ENCODE data around the gene NUDT22.

The NUDT22 gene

DNA sequence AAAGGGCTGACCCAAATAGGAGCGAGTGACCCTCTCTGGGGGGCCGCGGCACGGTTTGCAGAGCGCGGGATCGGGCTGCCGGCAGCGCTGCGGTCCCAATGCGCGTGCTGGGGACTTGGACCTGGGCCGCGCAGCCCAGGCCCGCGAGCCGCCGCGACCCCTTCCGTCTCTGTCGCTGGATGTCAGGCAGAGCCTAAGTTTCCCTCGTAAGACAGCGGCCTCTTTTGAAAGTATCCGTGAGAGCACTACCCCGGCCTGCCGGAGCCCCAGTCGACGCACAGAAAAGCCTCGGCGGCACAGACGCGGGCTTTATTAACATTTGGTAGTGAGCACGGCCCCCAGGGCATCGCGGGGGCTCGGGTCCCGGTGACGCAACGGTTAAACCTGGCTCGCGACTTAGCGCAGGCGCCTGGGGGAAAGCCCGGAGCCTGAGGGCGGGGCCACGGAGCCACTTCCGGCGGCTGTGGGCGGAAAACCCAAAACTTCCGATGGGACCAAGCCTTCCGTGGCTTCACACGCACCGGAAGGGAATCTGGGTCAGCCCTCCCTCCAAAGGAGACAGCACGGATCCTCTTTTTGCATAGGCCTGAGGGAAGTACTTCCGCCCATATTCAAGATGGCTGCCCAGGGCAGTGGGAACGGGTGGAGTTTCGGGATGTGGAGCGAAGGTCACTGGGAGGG is 43.6 kb downstream of the NUDT22 start:
- Histone ChIP-seq H3K4me3 (ENCODE audit: insufficient read depth, low read length, poor library complexity, severe bottlenecking) (peak overlapping the region; percentile 87), H3K9ac (ENCODE audit: low read length) (peak overlapping the region; percentile 92), H4K20me1 (ENCODE audit: low read depth, low read length) (no peaks in the 10 kb centered on the region), H3F3A (ENCODE audit: insufficient read depth) (peaks cover 15% of the 10 kb centered on the region; the same call in 1 of the 2 replicates), H3K9me3 (ENCODE audit: insufficient read depth, low read length) (no peaks in the 10 kb centered on the region), H3K27me3 (ENCODE audit: low read length) (no peaks in the 10 kb centered on the region), H3K79me2 (ENCODE audit: insufficient read depth, low read length) (0 out of 2 replicates have a peak, but pooled peaks cover 6% of the 10 kb centered on the region), H3K27ac (ENCODE audit: low read depth, low read length) (peak overlapping the region; percentile 88), H3K4me2 (ENCODE audit: low read depth, low read length, poor library complexity, severe bottlenecking) (peak overlapping the region; percentile 91), H2AFZ (ENCODE audit: low read depth, low read length, severe bottlenecking) (peak overlapping the region; percentile 52), H3K9me2 (replicated peaks; ENCODE audit: insufficient read depth, low read length) (no peaks in the 10 kb centered on the region), H3K36me3 (ENCODE audit: low read length) (no peaks in the 10 kb centered on the region)
- no peak for TF ChIP-seq EZH2phosphoT487 (conservative IDR thresholded peaks at IDR 0.05; ENCODE audit: low read length)
- TF ChIP-seq, protein P1, sequence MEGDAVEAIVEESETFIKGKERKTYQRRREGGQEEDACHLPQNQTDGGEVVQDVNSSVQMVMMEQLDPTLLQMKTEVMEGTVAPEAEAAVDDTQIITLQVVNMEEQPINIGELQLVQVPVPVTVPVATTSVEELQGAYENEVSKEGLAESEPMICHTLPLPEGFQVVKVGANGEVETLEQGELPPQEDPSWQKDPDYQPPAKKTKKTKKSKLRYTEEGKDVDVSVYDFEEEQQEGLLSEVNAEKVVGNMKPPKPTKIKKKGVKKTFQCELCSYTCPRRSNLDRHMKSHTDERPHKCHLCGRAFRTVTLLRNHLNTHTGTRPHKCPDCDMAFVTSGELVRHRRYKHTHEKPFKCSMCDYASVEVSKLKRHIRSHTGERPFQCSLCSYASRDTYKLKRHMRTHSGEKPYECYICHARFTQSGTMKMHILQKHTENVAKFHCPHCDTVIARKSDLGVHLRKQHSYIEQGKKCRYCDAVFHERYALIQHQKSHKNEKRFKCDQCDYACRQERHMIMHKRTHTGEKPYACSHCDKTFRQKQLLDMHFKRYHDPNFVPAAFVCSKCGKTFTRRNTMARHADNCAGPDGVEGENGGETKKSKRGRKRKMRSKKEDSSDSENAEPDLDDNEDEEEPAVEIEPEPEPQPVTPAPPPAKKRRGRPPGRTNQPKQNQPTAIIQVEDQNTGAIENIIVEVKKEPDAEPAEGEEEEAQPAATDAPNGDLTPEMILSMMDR (IDR thresholded peaks at IDR 0.05; ENCODE audit: insufficient read depth, low read length, poor library complexity, severe bottlenecking): no peak

- Histone ChIP-seq H3K4me3 (ENCODE audit: insufficient read depth, low read length, poor library complexity, severe bottlenecking) (no peak overlapping the region), H3K9ac (ENCODE audit: low read length) (no peak overlapping the region), H3K36me3 (ENCODE audit: low read length) (no peaks in the 10 kb centered on the region), H3K9me2 (replicated peaks; ENCODE audit: insufficient read depth, low read length) (no peaks in the 10 kb centered on the region), H3K4me2 (ENCODE audit: low read depth, low read length, poor library complexity, severe bottlenecking) (no peak overlapping the region), H3K27ac (ENCODE audit: low read depth, low read length) (no peak overlapping the region), H3K27me3 (ENCODE audit: low read length) (no peaks in the 10 kb centered on the region), H2AFZ (ENCODE audit: low read depth, low read length, severe bottlenecking) (no peak overlapping the region), H3K9me3 (ENCODE audit: insufficient read depth, low read length) (no peaks in the 10 kb centered on the region), H4K20me1 (ENCODE audit: low read depth, low read length) (no peaks in the 10 kb centered on the region), H3K79me2 (ENCODE audit: insufficient read depth, low read length) (no peaks in the 10 kb centered on the region), H3F3A (ENCODE audit: insufficient read depth) (peaks cover 13% of the 10 kb centered on the region; the same call in 1 of the 2 replicates)
- TF ChIP-seq, protein P1 (IDR thresholded peaks at IDR 0.05; ENCODE audit: insufficient read depth, low read length, poor library complexity, severe bottlenecking): no peak
- no peak for TF ChIP-seq EZH2phosphoT487 (conservative IDR thresholded peaks at IDR 0.05; ENCODE audit: low read length)
These were observed 49.1 kb downstream of the NUDT22 start for GRCh38 chr11:64275031-64275800.

DNA sequence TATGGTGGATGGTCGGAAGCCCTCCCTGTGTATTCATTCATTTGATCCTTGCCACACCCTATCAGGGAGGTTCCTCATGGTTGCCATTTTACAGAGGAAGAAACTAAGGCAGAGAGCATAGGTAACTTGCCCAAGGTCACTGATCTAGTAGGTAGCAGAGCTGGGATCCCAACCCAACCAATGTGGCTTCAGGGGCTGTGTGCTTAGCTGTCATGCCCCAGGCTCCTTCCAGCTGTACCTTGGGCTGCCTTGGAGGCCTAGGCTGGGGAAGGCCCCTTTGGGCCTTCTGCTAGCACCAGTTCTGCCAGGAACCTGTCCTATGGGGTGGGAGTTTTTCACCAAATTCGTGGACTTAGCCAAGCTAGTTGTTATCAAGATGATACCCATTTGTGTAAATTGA is 49.8 kb downstream of the NUDT22 start:
- Histone ChIP-seq H3K27me3 (ENCODE audit: low read length) (no peaks in the 10 kb centered on the region), H4K20me1 (ENCODE audit: low read depth, low read length) (no peaks in the 10 kb centered on the region), H3K9me3 (ENCODE audit: insufficient read depth, low read length) (no peaks in the 10 kb centered on the region), H3K27ac (ENCODE audit: low read depth, low read length) (no peak overlapping the region), H3F3A (ENCODE audit: insufficient read depth) (peaks cover 8% of the 10 kb centered on the region; the same call in 1 of the 2 replicates), H3K9ac (ENCODE audit: low read length) (no peak overlapping the region), H3K9me2 (replicated peaks; ENCODE audit: insufficient read depth, low read length) (no peaks in the 10 kb centered on the region), H3K79me2 (ENCODE audit: insufficient read depth, low read length) (no peaks in the 10 kb centered on the region), H3K36me3 (ENCODE audit: low read length) (no peaks in the 10 kb centered on the region), H2AFZ (ENCODE audit: low read depth, low read length, severe bottlenecking) (no peak overlapping the region), H3K4me2 (ENCODE audit: low read depth, low read length, poor library complexity, severe bottlenecking) (no peak overlapping the region), H3K4me3 (ENCODE audit: insufficient read depth, low read length, poor library complexity, severe bottlenecking) (no peak overlapping the region)
- TF ChIP-seq EZH2phosphoT487 (conservative IDR thresholded peaks at IDR 0.05; ENCODE audit: low read length): no peak
- TF ChIP-seq, protein P1 (IDR thresholded peaks at IDR 0.05; ENCODE audit: insufficient read depth, low read length, poor library complexity, severe bottlenecking): no peak
